ENCODE measurements around the gene NAPSA. TPM values are rescaled to one million over a fixed set of nuclear protein-coding genes. Genes with fewer than 3 reads are reported as not detected.
"Not testable (repeated sequence)": the region's sequence is repeated elsewhere in the genome, so short reads cannot be mapped to it uniquely, and the experiment has no call there.

NAPSA gene
- polyA plus RNA-seq, 1 experiment: 0.32 TPM

DNA sequence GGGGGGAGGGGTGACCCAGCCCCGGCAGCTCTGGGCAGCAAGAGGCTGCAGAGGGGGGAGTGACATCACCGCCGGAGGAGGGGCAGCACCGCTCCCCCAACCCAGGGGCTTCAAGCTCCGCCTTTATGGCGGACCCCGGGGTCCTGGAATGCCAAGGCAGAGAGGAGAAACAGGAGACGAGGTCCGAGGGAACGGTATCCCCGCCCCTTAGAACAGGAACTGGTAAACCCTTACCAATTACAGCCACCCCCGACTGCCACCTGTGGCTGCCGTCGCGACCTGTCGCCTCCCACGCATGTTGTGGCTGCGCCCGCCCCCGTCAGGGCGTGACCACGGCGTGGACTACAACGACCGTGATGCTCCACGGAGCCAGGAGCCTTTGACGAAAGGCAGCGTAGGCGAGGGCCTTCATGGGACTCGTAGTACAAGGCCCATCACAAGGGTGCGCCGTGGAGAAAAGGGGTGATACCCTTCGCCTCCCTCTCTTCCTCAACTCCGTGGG is 32.2 kb downstream of the NAPSA start:
- Histone ChIP-seq H3K27me3 (ENCODE audit: control insufficient read depth, insufficient read depth, low read length) (peaks cover 22% of the 10 kb centered on the region), H3K4me3 (ENCODE audit: low read depth, low read length) (peak overlapping the region; percentile 42), H3K36me3 (ENCODE audit: control insufficient read depth, insufficient read depth, low read length) (no peaks in the 10 kb centered on the region)
- DNase-seq (ENCODE audit: low read depth): no peak
- TF ChIP-seq, protein P1, sequence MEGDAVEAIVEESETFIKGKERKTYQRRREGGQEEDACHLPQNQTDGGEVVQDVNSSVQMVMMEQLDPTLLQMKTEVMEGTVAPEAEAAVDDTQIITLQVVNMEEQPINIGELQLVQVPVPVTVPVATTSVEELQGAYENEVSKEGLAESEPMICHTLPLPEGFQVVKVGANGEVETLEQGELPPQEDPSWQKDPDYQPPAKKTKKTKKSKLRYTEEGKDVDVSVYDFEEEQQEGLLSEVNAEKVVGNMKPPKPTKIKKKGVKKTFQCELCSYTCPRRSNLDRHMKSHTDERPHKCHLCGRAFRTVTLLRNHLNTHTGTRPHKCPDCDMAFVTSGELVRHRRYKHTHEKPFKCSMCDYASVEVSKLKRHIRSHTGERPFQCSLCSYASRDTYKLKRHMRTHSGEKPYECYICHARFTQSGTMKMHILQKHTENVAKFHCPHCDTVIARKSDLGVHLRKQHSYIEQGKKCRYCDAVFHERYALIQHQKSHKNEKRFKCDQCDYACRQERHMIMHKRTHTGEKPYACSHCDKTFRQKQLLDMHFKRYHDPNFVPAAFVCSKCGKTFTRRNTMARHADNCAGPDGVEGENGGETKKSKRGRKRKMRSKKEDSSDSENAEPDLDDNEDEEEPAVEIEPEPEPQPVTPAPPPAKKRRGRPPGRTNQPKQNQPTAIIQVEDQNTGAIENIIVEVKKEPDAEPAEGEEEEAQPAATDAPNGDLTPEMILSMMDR (IDR thresholded peaks at IDR 0.05; ENCODE audit: insufficient read depth, low read depth, low read length): no peak
- ChIA-PET POLR2A (no interaction called here), CTCF (interaction anchor here (1.0 to 1.2 kb wide), 3 partner anchors 11 to 41 kb away, joined by 3 to 5 read pairs (median 3); no protein-coding TSS in a partner anchor)

DNA sequence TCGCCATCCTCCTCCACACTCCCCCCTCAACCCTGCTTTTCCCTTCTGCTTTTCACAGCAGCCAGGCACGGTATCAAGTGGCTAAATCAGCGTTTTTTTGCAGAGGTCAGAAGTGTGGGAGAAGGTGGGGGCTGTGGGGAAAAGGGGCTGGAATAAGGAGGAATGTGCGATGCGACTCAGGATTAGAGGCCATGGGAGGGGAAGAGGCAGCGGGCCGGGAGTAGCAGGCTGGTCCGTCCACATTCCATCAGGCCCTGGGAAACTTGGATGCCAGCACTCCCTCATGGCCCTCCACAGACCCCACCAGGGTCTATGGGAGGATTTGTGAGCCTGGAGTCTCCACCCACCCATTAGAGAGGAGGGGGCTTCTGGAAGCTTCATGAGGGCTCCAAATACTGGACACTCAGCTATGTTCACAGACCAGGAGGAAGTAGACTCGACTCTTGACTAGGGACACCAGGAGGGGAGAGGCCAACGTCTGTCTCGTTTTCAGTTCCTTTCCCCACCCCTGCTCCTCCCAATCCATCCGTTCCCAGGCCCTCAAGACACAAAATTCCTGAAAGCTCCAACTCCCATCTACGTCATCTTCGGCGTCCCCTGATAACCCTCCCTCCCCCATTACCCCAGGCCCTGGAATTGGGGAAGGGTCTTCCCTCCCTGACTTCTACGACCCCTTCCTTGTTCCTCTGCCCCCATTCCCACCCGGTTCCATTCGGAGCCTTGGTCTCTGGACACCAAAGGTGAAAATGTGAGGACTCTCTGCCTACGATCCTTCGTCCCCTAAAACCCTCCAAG is 33.0 kb downstream of the NAPSA start:
- POLR2A ChIA-PET: no interaction called here
- CTCF ChIA-PET: interaction anchor here (1.0 to 1.1 kb wide), 2 partner anchors 10 to 42 kb away, joined by 3 read pairs; no protein-coding TSS in a partner anchor
- Histone ChIP-seq H3K4me3 (ENCODE audit: low read depth, low read length) (no peak overlapping the region), H3K36me3 (ENCODE audit: control insufficient read depth, insufficient read depth, low read length) (no peaks in the 10 kb centered on the region), H3K27me3 (ENCODE audit: control insufficient read depth, insufficient read depth, low read length) (peaks cover 22% of the 10 kb centered on the region)
- TF ChIP-seq, protein P1 (IDR thresholded peaks at IDR 0.05; ENCODE audit: insufficient read depth, low read depth, low read length): no peak
- DNase-seq (ENCODE audit: low read depth): no peak

DNA sequence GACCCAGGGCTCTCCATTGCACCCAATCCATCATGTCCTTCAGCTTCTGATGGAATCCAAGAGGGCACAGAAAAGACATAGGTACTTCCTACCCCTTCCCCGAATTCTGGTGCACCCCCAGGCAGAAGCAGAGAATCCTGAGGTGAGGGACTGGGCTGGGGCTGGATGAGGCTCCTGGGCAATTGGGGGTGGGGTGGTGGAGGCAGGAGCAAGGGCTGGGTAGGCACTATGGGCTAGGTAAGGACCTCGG is 33.5 kb downstream of the NAPSA start:
- no peak overlapping the region for H3K4me3 ChIP-seq (ENCODE audit: low read depth, low read length)
- H3K36me3 ChIP-seq (ENCODE audit: control insufficient read depth, insufficient read depth, low read length): no peaks in the 10 kb centered on the region
- CTCF ChIA-PET: no interaction called here
- POLR2A ChIA-PET: no interaction called here
- no peak for DNase-seq (ENCODE audit: low read depth)
- H3K27me3 ChIP-seq (ENCODE audit: control insufficient read depth, insufficient read depth, low read length): peaks cover 27% of the 10 kb centered on the region
- TF ChIP-seq, protein P1 (IDR thresholded peaks at IDR 0.05; ENCODE audit: insufficient read depth, low read depth, low read length): no peak

DNA sequence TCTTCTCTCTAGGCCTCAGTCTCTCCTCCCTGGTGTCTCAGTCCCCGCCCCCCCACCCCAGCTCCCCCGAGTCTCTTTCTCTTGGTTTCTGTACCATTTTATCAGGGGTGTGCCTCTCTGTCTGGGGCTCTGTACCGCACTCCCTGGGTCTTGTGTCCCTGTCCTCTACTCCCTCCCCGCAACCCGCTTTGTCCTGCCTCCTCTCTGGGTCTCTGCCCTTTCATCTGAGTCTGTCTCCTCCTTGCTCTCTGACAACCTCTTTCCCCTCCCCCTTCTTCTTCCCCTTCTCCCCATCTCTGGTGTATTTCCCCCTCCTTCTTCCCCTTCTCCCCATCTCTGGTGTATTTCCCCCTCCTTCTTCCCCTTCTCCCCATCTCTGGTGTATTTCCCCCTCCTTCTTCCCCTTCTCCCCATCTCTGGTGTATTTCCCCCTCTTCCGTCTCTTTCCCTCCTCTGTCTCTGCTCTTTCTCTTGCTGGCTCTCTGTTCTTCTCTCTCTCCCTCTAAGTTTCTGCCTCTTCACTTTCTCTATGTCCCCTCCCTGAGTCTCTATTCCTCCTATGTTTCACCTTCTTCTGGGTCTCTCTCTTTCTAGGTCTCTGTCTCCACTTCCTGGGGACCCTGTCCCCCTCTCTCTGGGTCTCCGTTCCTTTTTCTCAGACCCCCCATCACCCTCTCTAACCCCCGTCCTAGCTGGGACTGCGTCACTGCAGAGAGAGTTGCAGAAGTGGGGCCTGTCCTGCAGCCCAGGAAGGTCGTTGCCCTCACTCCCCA is 34.0 kb downstream of the NAPSA start:
- ChIA-PET CTCF (no interaction called here), POLR2A (no interaction called here)
- Histone ChIP-seq H3K4me3 (ENCODE audit: low read depth, low read length) (no peak overlapping the region), H3K27me3 (ENCODE audit: control insufficient read depth, insufficient read depth, low read length) (peaks cover 28% of the 10 kb centered on the region), H3K36me3 (ENCODE audit: control insufficient read depth, insufficient read depth, low read length) (no peaks in the 10 kb centered on the region)
- TF ChIP-seq, protein P1 (IDR thresholded peaks at IDR 0.05; ENCODE audit: insufficient read depth, low read depth, low read length): no peak
- no peak for DNase-seq (ENCODE audit: low read depth)

DNA sequence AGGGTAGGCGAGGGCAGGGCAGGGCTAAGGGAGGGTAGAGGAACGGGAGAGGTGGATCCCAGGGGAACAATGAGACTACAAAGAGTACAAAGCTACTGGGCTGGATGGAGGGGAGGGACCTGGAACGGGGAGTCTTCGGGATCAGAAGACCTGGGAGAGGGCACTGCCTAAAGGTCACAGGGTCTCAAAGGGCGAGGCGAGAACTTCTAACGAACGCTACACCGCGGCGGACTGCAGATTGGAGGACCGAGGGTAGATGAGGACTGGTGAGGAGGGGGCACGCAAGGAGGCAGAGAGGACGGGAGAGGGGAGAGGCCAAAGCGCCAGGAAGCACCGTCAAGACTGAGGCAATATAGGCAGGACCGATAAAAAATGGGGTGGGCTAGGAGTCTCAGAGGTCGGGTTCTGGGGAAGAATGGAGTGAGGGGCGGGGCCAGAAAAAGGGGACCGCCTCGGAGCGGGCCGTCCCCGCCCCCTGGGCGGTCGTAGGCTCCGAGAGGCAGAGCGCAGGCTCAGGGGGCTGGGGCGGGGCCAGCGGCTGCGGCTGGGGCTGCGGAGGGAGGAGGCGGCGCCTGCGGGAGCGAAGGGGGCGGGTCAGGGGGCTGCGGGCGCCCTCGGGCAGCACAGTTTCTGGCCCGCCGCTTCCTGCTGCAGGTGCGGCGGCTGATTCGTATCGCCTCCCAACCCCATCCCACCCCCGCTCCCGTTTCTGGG is 34.9 kb downstream of the NAPSA start:
- TF ChIP-seq, protein P1 (IDR thresholded peaks at IDR 0.05; ENCODE audit: insufficient read depth, low read depth, low read length): no peak
- no peaks in the 10 kb centered on the region for H3K36me3 ChIP-seq (ENCODE audit: control insufficient read depth, insufficient read depth, low read length)
- CTCF ChIA-PET: no interaction called here
- POLR2A ChIA-PET: no interaction called here
- DNase-seq (ENCODE audit: low read depth): no peak
- peak overlapping the region; percentile 13; the same call in 1 of the 2 replicates for H3K4me3 ChIP-seq (ENCODE audit: low read depth, low read length)
- H3K27me3 ChIP-seq (ENCODE audit: control insufficient read depth, insufficient read depth, low read length): peaks cover 28% of the 10 kb centered on the region

DNA sequence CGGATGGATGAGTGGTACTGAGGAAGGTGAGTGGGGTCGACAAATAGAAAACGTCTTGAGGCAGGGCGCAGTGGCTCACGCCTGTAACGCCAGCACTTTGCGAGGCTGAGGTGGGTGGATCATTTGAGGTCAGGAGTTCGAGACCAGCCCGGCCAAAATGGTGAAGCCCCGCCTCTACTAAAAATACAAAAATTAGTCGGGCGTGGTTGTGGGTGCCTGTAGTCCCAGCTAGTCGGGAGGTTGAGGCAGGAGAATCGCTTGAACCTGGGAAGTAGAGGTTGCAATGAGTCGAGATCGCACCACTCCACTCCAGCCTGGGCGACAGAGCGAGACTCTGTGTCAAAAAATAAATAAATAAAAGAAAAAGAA is 35.5 kb downstream of the NAPSA start:
- DNase-seq (ENCODE audit: low read depth); CTCF ChIA-PET; H3K4me3 ChIP-seq (ENCODE audit: low read depth, low read length); POLR2A ChIA-PET; H3K36me3 ChIP-seq (ENCODE audit: control insufficient read depth, insufficient read depth, low read length): not testable (repeated sequence)
- H3K27me3 ChIP-seq (ENCODE audit: control insufficient read depth, insufficient read depth, low read length): peaks cover 28% of the 10 kb centered on the region
